SK-N-SH (cell line): ENCODE results near the gene DGAT2. TPM values are rescaled to one million over a fixed set of nuclear protein-coding genes. Genes with fewer than 3 reads are reported as not detected.

Experiments
- CTCF ChIA-PET: fragments of 300-600, 350-600 bp; formaldehyde crosslinking; extraction: SDS; loops from one replicate; lab custom pipeline; 2021; lab: Yijun Ruan, JAX
- POLR2A ChIA-PET: fragments of 350-600 bp; sonication (Branson Sonifier 250); formaldehyde crosslinking; extraction: SDS; loops from one replicate; lab custom pipeline; 2020; ENCODE audit warnings: antibody characterized with exemption, inconsistent platforms; lab: Yijun Ruan, JAX
- DNase-seq: peaks from one replicate; pipeline ENCODE4 v3.0.0; 2012
- H2AFZ ChIP-seq: fragments of 200-600 bp; sonication (generic); 2 replicates; pipeline ENCODE4 v1.8.1; 2016; ENCODE audit warnings: antibody characterized with exemption, mild to moderate bottlenecking, low read depth
- H3F3A ChIP-seq: fragments of 200-600 bp; sonication (generic); replicated peaks from 2 replicates; pipeline ENCODE3; 2016; ENCODE audit warnings: antibody characterized with exemption, mild to moderate bottlenecking; ENCODE audit not compliant: insufficient read depth
- H3K27ac ChIP-seq, 2 experiments: fragments of 200-500 bp in 1 of 2; fragments of 200-600 bp in 1 of 2; sonication (Bioruptor generic) in 1 of 2; sonication (generic), shearing (Covaris generic) in 1 of 2; 2 replicates each; pipeline versions ENCODE4 v1.5.1 to v1.6.1; 2014 to 2016; ENCODE audit warnings: low read depth in 2 of 2, inconsistent platforms in 1 of 2, low read length in 1 of 2, mild to moderate bottlenecking in 1 of 2, mixed read lengths in 1 of 2
- H3K27me3 ChIP-seq: fragments of 200-600 bp; sonication (generic), shearing (Covaris generic); 2 replicates; pipeline ENCODE4 v1.6.1; 2016; ENCODE audit warnings: mixed run types; ENCODE audit not compliant: insufficient read depth
- H3K36me3 ChIP-seq, 2 experiments: fragments of 200-500 bp in 1 of 2; fragments of 200-600 bp in 1 of 2; sonication (Bioruptor generic) in 1 of 2; sonication (generic) in 1 of 2; replicated peaks in 1 of 2; 2 replicates each; pipeline versions ENCODE3 to v1.5.1; 2014 to 2016; ENCODE audit warnings: low read length in 1 of 2, mild to moderate bottlenecking in 1 of 2; ENCODE audit not compliant: insufficient read depth in 2 of 2, control insufficient read depth in 1 of 2
- H3K4me1 ChIP-seq, 2 experiments: fragments of 200-500 bp in 1 of 2; fragments of 200-600 bp in 1 of 2; sonication (Bioruptor generic) in 1 of 2; sonication (generic), shearing (Covaris generic) in 1 of 2; 2 replicates each; pipeline versions ENCODE4 v1.5.1 to v1.6.1; 2014 to 2016; ENCODE audit warnings: low read depth in 1 of 2, low read length in 1 of 2, mixed run types in 1 of 2; ENCODE audit not compliant: insufficient read depth in 2 of 2, control insufficient read depth in 1 of 2
- H3K4me2 ChIP-seq: fragments of 200-600 bp; sonication (generic), shearing (Covaris generic); 2 replicates; pipeline ENCODE4 v1.6.1; 2017; ENCODE audit warnings: mixed run types
- H3K4me3 ChIP-seq, 2 experiments: fragments of 200-500 bp in 1 of 2; fragments of 200-600 bp in 1 of 2; sonication (Bioruptor generic) in 1 of 2; sonication (generic), shearing (Covaris generic) in 1 of 2; 2 replicates each; pipeline versions ENCODE4 v1.5.1 to v1.8.1; 2014 to 2016; ENCODE audit warnings: low read depth in 2 of 2, inconsistent platforms in 1 of 2, low read length in 1 of 2, mild to moderate bottlenecking in 1 of 2, mixed read lengths in 1 of 2, moderate library complexity in 1 of 2
- H3K79me2 ChIP-seq: fragments of 200-600 bp; sonication (generic); 2 replicates; pipeline ENCODE4 v1.8.1; 2017; ENCODE audit warnings: mild to moderate bottlenecking; ENCODE audit not compliant: insufficient read depth
- H3K9ac ChIP-seq: fragments of 200-600 bp; sonication (generic); 2 replicates; pipeline ENCODE4 v1.6.1; 2017; ENCODE audit warnings: mixed run types
- H3K9me2 ChIP-seq: fragments of 200-600 bp; sonication (generic); 2 replicates; pipeline ENCODE4 v1.6.1; 2017; ENCODE audit warnings: mixed run types
- H3K9me3 ChIP-seq: fragments of 200-600 bp; sonication (generic); 2 replicates; pipeline ENCODE4 v1.6.1; 2017; ENCODE audit warnings: mixed run types, mild to moderate bottlenecking, moderate library complexity
- H4K20me1 ChIP-seq: fragments of 200-600 bp; sonication (generic); 2 replicates; pipeline ENCODE4 v1.6.1; 2017; ENCODE audit warnings: mild to moderate bottlenecking, mixed run types; ENCODE audit not compliant: insufficient read depth
- CHD2 ChIP-seq: fragments of 150-350 bp; IDR thresholded peaks from 2 replicates; pipeline ENCODE4 v1.6.1; 2018; ENCODE audit warnings: low read length; ENCODE audit not compliant: partially characterized antibody
- ELF1 ChIP-seq: IDR thresholded peaks from 2 replicates; pipeline ENCODE4 v1.4.0; 2012
- FOXM1 ChIP-seq: IDR thresholded peaks from 2 replicates; pipeline ENCODE4 v1.4.0; 2012; ENCODE audit warnings: low read depth, mild to moderate bottlenecking
- GABPA ChIP-seq: IDR thresholded peaks from 2 replicates; pipeline ENCODE4 v1.4.0; 2012; ENCODE audit warnings: low read depth, mild to moderate bottlenecking
- MXI1 ChIP-seq: IDR thresholded peaks from 2 replicates; pipeline ENCODE4 v1.6.1; 2012; ENCODE audit warnings: mild to moderate bottlenecking, low read depth, low read length, improper control_type of control experiment
- NFIC ChIP-seq: IDR thresholded peaks from 2 replicates; pipeline ENCODE4 v1.4.0; 2012; ENCODE audit warnings: borderline replicate concordance
- REST ChIP-seq: IDR thresholded peaks from 2 replicates; pipeline ENCODE4 v1.6.1; 2012; ENCODE audit warnings: mild to moderate bottlenecking, low read depth, low read length, moderate library complexity
- USF1 ChIP-seq: IDR thresholded peaks from 2 replicates; pipeline ENCODE4 v1.4.0; 2012; ENCODE audit warnings: low read depth, borderline replicate concordance
- USF2 ChIP-seq: fragments of 150-350 bp; IDR thresholded peaks from 2 replicates; pipeline ENCODE4 v1.6.1; 2017; ENCODE audit warnings: antibody characterized with exemption, low read length, low read depth, borderline replicate concordance
- WGBS: methylation state at CpG from one replicate; pipeline ENCODE4 v1.1.6; 2017; ENCODE audit warnings: low lambda C conversion rate; 5-methylcytosine and 5-hydroxymethylcytosine counted together
- polyA plus RNA-seq, 3 experiments: library from polyadenylated mRNA; depleted of rRNA; stranded (reverse); fragments of >200 nt; gene quantifications; 2 replicates each; pipeline ENCODE4 v1.2.3, GENCODE V29; 2012

Gene DGAT2
- polyA plus RNA-seq, 1 of the 3 experiments (the other 2 are of a cell fraction), result 1.4 TPM

GRCh38 chr11:75784506-75784905 lies 15.9 kb downstream of the DGAT2 start:
- ChIA-PET POLR2A (no interaction called here), CTCF (interaction anchor here (1.0 kb wide), 1 partner anchor 77 kb away, joined by 3 read pairs; no protein-coding TSS in a partner anchor)
- Histone ChIP-seq H3K9me3 (no peaks in the 10 kb centered on the region), H3K79me2 (no peaks in the 10 kb centered on the region), H3K27ac (no peak overlapping the region), H2AFZ (no peak overlapping the region), H4K20me1 (no peaks in the 10 kb centered on the region), H3K9ac (no peak overlapping the region), H3K36me3 (no peaks in the 10 kb centered on the region), H3K4me1 (peaks cover 0 to 7% of the 10 kb centered on the region in 2 experiments; a peak in 1 of 4 replicates), H3F3A (no peaks in the 10 kb centered on the region), H3K27me3 (no peaks in the 10 kb centered on the region), H3K4me2 (no peak overlapping the region), H3K4me3 (no peak overlapping the region), H3K9me2 (no peaks in the 10 kb centered on the region)
- WGBS, result 50% methylated on average over 1 of the region's 1 CpG
- DNase-seq, result no peak
- TF ChIP-seq USF2 (no peak), REST (no peak), ELF1 (no peak), USF1 (no peak), GABPA (no peak), MXI1 (no peak)

GRCh38 chr11:75785187-75785586 lies 16.6 kb downstream of the DGAT2 start:
- no peak for DNase-seq
- H3K9me2 ChIP-seq, result no peaks in the 10 kb centered on the region
- H3K36me3 ChIP-seq, result no peaks in the 10 kb centered on the region
- no peak overlapping the region for H2AFZ ChIP-seq
- H3K27ac ChIP-seq, result no peak overlapping the region
- H3K4me3 ChIP-seq, result no peak overlapping the region
- WGBS, result 55% methylated on average over 4 of the region's 4 CpGs
- no peaks in the 10 kb centered on the region for H4K20me1 ChIP-seq
- ChIA-PET CTCF (no interaction called here), POLR2A (no interaction called here)
- TF ChIP-seq CHD2, result no peak
- no peak for TF ChIP-seq FOXM1
- TF ChIP-seq NFIC, result no peak
- H3K9ac ChIP-seq, result no peak overlapping the region
- H3F3A ChIP-seq, result no peaks in the 10 kb centered on the region
- H3K4me1 ChIP-seq, result peaks cover 0 to 7% of the 10 kb centered on the region in 2 experiments; a peak in 1 of 4 replicates
- H3K9me3 ChIP-seq, result no peaks in the 10 kb centered on the region
- H3K27me3 ChIP-seq, result no peaks in the 10 kb centered on the region
- no peaks in the 10 kb centered on the region for H3K79me2 ChIP-seq
- no peak overlapping the region for H3K4me2 ChIP-seq
